Measurements from ENCODE around the gene SLC25A26. TPM values are rescaled to one million over a fixed set of nuclear protein-coding genes. Genes with fewer than 3 reads are reported as not detected.
"Not testable (repeated sequence)": the region's sequence is repeated elsewhere in the genome, so short reads cannot be mapped to it uniquely, and the experiment has no call there.

SLC25A26 gene
- total and polyA plus RNA-seq, 2 of the 13 experiments (the other 11 are each of a cell fraction or from before 2014, with no cell fraction given) = 23.1 to 32.7 TPM

DNA sequence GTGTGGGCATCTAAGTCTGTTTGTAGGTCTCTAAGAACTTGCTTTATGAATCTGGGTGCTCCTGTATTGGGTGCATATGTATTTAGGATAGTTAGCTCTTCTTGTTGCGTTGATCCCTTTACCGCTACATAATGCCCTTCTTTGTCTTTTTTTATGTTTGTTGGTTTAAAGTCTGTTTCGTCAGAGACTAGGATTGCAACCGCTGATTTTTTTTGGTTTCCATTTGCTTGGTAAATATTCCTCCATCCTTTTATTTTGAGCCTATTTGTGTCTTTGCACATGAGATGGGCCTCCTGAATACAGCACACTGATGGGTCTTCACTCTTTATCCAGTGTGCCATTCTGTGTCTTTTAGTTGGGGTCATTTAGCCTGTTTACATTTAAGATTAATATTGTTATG is 71.1 kb downstream of the SLC25A26 start:
- H3K4me3 ChIP-seq (replicated peaks in 1 of 3; ENCODE audit: insufficient read depth in 1 of 3, low read depth in 2 of 3, low read length in 3 of 3); H3K9ac ChIP-seq (ENCODE audit: insufficient read depth, low read depth, low read length); H3K27me3 ChIP-seq (ENCODE audit: control insufficient read depth in 1 of 2, insufficient read depth in 2 of 2, low read length in 2 of 2); BruUV-seq (replicated peaks); ATAC-seq; H3K9me3 ChIP-seq (ENCODE audit: low read length); in situ Hi-C loops (cut with HindIII; ENCODE audit: extremely low pct_ligation_motif_present, low pct_unique_long_range_greater_than_20kb); FAIRE-seq; POLR2A ChIA-PET; H2AFZ ChIP-seq (ENCODE audit: low read length); CTCF ChIA-PET (ENCODE audit: low intra/inter-chr PET ratio, low total read pairs); H4K20me1 ChIP-seq (ENCODE audit: insufficient read depth, low read length); H3K36me3 ChIP-seq (replicated peaks in 1 of 2; ENCODE audit: control insufficient read depth in 1 of 2, insufficient read depth in 2 of 2, low read length in 2 of 2); H3K79me2 ChIP-seq (ENCODE audit: insufficient read depth, low read length); TF ChIP-seq FOXP1 (IDR thresholded peaks at IDR 0.05); SOX13 (IDR thresholded peaks at IDR 0.05); CREM (CRISPR knock-in tag; IDR thresholded peaks at IDR 0.05); CREB1 (IDR thresholded peaks at IDR 0.05); SOX6 (IDR thresholded peaks at IDR 0.05): not testable (repeated sequence)
- peaks cover 21% of the 10 kb centered on the region for H3K4me1 ChIP-seq (ENCODE audit: insufficient read depth, low read length)
- TF ChIP-seq FOXP1 (CRISPR knock-in tag; IDR thresholded peaks at IDR 0.05) (peak; percentile 46; the same call in 1 of the 2 replicates), GATAD2A (CRISPR knock-in tag; IDR thresholded peaks at IDR 0.05) (peak; percentile 60), SAP130 (CRISPR knock-in tag; IDR thresholded peaks at IDR 0.05; ENCODE audit: low read depth) (0 out of 2 replicates have a peak, but pooled peaks have one; percentile 23), SOX13 (CRISPR knock-in tag; conservative IDR thresholded peaks at IDR 0.05 in 1 of 2, IDR thresholded peaks at IDR 0.05 in 1 of 2) (peak in 1 of 2 experiments; percentile 54; a peak in 1 of 4 replicates), CREM (IDR thresholded peaks at IDR 0.05) (peak; percentile 39; the same call in 1 of the 2 replicates), CREB1 (CRISPR knock-in tag; IDR thresholded peaks at IDR 0.05) (0 out of 2 replicates have a peak, but pooled peaks have one; percentile 30), POGZ (CRISPR knock-in tag; IDR thresholded peaks at IDR 0.05) (0 out of 2 replicates have a peak, but pooled peaks have one; percentile 25), CEBPG (CRISPR knock-in tag; IDR thresholded peaks at IDR 0.05) (peak; percentile 50), FOXA3 (CRISPR knock-in tag; IDR thresholded peaks at IDR 0.05) (peak; percentile 33; the same call in 1 of the 2 replicates), SOX5 (CRISPR knock-in tag; IDR thresholded peaks at IDR 0.05; ENCODE audit: borderline replicate concordance) (peak; percentile 31; the same call in 1 of the 2 replicates), SOX6 (CRISPR knock-in tag; IDR thresholded peaks at IDR 0.05) (peak; percentile 68; the same call in 1 of the 2 replicates)
- TF ChIP-seq, protein P1, sequence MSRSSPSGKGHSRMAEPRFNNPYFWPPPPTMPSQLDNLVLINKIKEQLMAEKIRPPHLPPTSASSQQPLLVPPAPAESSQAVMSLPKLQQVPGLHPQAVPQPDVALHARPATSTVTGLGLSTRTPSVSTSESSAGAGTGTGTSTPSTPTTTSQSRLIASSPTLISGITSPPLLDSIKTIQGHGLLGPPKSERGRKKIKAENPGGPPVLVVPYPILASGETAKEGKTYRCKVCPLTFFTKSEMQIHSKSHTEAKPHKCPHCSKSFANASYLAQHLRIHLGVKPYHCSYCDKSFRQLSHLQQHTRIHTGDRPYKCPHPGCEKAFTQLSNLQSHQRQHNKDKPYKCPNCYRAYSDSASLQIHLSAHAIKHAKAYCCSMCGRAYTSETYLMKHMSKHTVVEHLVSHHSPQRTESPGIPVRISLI (CRISPR knock-in tag; IDR thresholded peaks at IDR 0.05; ENCODE audit: borderline replicate concordance) = peak; percentile 81; the same call in 1 of the 2 replicates
- H3K4me2 ChIP-seq (ENCODE audit: low read depth, low read length) = 0 out of 2 replicates have a peak overlapping the region, but pooled peaks have one; percentile 45
- intact Hi-C loops (cut with micrococcal nuclease; ENCODE audit: unreplicated experiment) = loop anchor here (5.0 kb wide), 1 partner anchor 50 kb away; no protein-coding TSS in a partner anchor
- peak; percentile 60 for DNase-seq (ENCODE audit: low spot score)
- peak overlapping the region; percentile 44 for H3K27ac ChIP-seq (ENCODE audit: extremely low read length, insufficient read depth, low read length)
- 4% methylated on average over 4 of the region's 4 CpGs for WGBS (ENCODE audit: low lambda C conversion rate)
